Spleen (tissue), 11 donors: Measurements from ENCODE around the gene MAGEA10. TPM values are rescaled to one million over a fixed set of nuclear protein-coding genes. Genes with fewer than 3 reads are reported as not detected.

Experiments used
- DNase-seq: peaks from one replicate; pipeline ENCODE4 v3.0.0-alpha.2; 2020
- H3K27ac ChIP-seq, 8 donors: fragments of 200-600 bp; sonication (generic) in 7 of 8; 1 replicate in 4 of 8; 2 replicates in 4 of 8; pipeline versions ENCODE4 v1.5.0 to v1.8.0; 2016 to 2021; ENCODE audit warnings: inconsistent platforms in 4 of 8, mild to moderate bottlenecking in 4 of 8, moderate library complexity in 1 of 8
- H3K27me3 ChIP-seq, 7 donors: fragments of 200-600 bp; sonication (generic) in 6 of 7; replicated peaks in 1 of 7; 1 replicate in 4 of 7; 2 replicates in 3 of 7; pipeline versions ENCODE4 v1.5.0 to v1.8.0; 2016 to 2021; ENCODE audit warnings: inconsistent platforms in 3 of 7, mild to moderate bottlenecking in 1 of 7
- H3K36me3 ChIP-seq, 6 donors: fragments of 200-600 bp; sonication (generic) in 5 of 6; 1 replicate in 4 of 6; 2 replicates in 2 of 6; pipeline versions ENCODE4 v1.5.0 to v1.8.0; 2016 to 2021; ENCODE audit warnings: inconsistent platforms in 2 of 6
- H3K4me1 ChIP-seq, 6 donors: fragments of 200-600 bp; sonication (generic) in 5 of 6; 1 replicate in 3 of 6; 2 replicates in 3 of 6; pipeline versions ENCODE4 v1.5.0 to v1.8.0; 2016 to 2021; ENCODE audit warnings: inconsistent platforms in 3 of 6
- H3K4me3 ChIP-seq, 8 donors: fragments of 200-600 bp; sonication (generic) in 7 of 8; 1 replicate in 4 of 8; 2 replicates in 4 of 8; pipeline versions ENCODE4 v1.5.0 to v1.8.0; 2016 to 2021; ENCODE audit warnings: inconsistent platforms in 4 of 8, mild to moderate bottlenecking in 4 of 8, moderate library complexity in 2 of 8
- H3K9me3 ChIP-seq, 8 donors: fragments of 200-600 bp; sonication (generic) in 7 of 8; 1 replicate in 4 of 8; 2 replicates in 4 of 8; pipeline versions ENCODE4 v1.5.0 to v1.8.0; 2016 to 2021; ENCODE audit warnings: inconsistent platforms in 4 of 8
- CTCF ChIP-seq, 11 experiments: fragments of 200-600 bp in 7 of 11; fragments of 450-650 bp in 4 of 11; sonication (generic) in 4 of 11; IDR thresholded peaks in 8 of 11; conservative IDR thresholded peaks in 3 of 11; 1 replicate in 7 of 11; 2 replicates in 4 of 11; pipeline versions ENCODE4 v1.4.0 to v1.8.0; 2016 to 2021; ENCODE audit warnings: antibody characterized with exemption in 11 of 11, inconsistent platforms in 4 of 11, mild to moderate bottlenecking in 1 of 11
- POLR2A ChIP-seq, 3 donors: fragments of 450-650 bp; IDR thresholded peaks; one replicate each; pipeline ENCODE4 v1.5.1; 2017; ENCODE audit warnings: antibody characterized with exemption in 3 of 3, mild to moderate bottlenecking in 1 of 3
- POLR2AphosphoS5 ChIP-seq, 3 donors: sonication (generic); formaldehyde crosslinking; IDR thresholded peaks; one replicate each; pipeline ENCODE4 v1.5.1; 2017; ENCODE audit warnings: antibody characterized with exemption in 3 of 3
- WGBS, 5 donors: extraction: QIAGEN DNeasy Blood & Tissue Kit in 3 of 5; methylation state at CpG; one replicate each; pipeline versions ENCODE4 v1.1.5 to v1.1.7; 2013 to 2018; 5-methylcytosine and 5-hydroxymethylcytosine counted together
- intact Hi-C: fragments of 100-400 bp; cut with DNase I; formaldehyde crosslinking; loops from one replicate; pipeline ENCODE4 v1.15.0; 2023; ENCODE audit warnings: low total_unique reads
- polyA plus RNA-seq, 3 donors: library from polyadenylated mRNA; stranded (reverse); fragments of 200-250 nt; gene quantifications; one replicate each; pipeline ENCODE4 v1.2.1, GENCODE V29; 2013
- total RNA-seq, 7 donors: library from RNA; depleted of rRNA in 3 of 7; stranded (reverse); fragments of >200 nt in 3 of 7; fragmentation: NEBNext Ultra II Directional in 4 of 7; extraction: Animal tissue kit (Norgen Biotek cat#: 25700) in 4 of 7; gene quantifications; one replicate each; pipeline versions ENCODE4 v1.1.0 to v1.2.1, GENCODE V29; 2016 to 2021
- donor health status: healthy with polysubstance abuse.
- donor health status: DM: no; HTN: no; CAD: no; lungs with moderate emphysema.
- donor health status: DM: no; HTN: no; CAD: no.
- donor health status: Bipolar disorder and iron deficiency.
- donor health status: healthy.
- donor health status: DM: no; HTN: no; CAD: no.
- donor health status: DM: yes; HTN: yes; CAD: no.

The MAGEA10 gene
- total and polyA plus RNA-seq, 10 donors = not detected

- no peak overlapping the region for H3K27ac ChIP-seq
- intact Hi-C loops = no loop called here
- WGBS, 5 donors = 67 to 88% (median 67%) methylated on average over 1 of the region's 1 CpG; no CpG with 5 or more reads in 1 of the 5 donors
Measured at GRCh38 chrX:152154050-152154449, 15.7 kb upstream of the MAGEA10 start.

GRCh38 chrX:152151256-152151655 lies 12.9 kb upstream of the MAGEA10 start:
- Histone ChIP-seq H3K36me3 (no peaks in the 10 kb centered on the region), H3K27ac (no peak overlapping the region), H3K4me3 (no peak overlapping the region), H3K4me1 (no peaks in the 10 kb centered on the region), H3K27me3 (no peaks in the 10 kb centered on the region), H3K9me3 (no peaks in the 10 kb centered on the region)
- TF ChIP-seq POLR2AphosphoS5 (IDR thresholded peaks at IDR 0.05) = no peak
- no peak for DNase-seq
- WGBS, 5 donors = 69 to 88% (median 79%) methylated on average over 3 of the region's 3 CpGs
- intact Hi-C loops = no loop called here

More at GRCh38 chrX:152154050-152154449, 15.7 kb upstream of the MAGEA10 start:
- Histone ChIP-seq H3K4me3 (no peak overlapping the region), H3K4me1 (no peaks in the 10 kb centered on the region), H3K36me3 (no peaks in the 10 kb centered on the region), H3K9me3 (no peaks in the 10 kb centered on the region), H3K27me3 (no peaks in the 10 kb centered on the region)
- TF ChIP-seq CTCF (IDR thresholded peaks at IDR 0.05 in 8 of 11, conservative IDR thresholded peaks at IDR 0.05 in 3 of 11) = no peak
- TF ChIP-seq POLR2AphosphoS5 (IDR thresholded peaks at IDR 0.05) = no peak
- no peak for TF ChIP-seq POLR2A (IDR thresholded peaks at IDR 0.05)
- no peak for DNase-seq

GRCh38 chrX:152149648-152150047 lies 11.3 kb upstream of the MAGEA10 start:
- Histone ChIP-seq H3K4me1 (no peaks in the 10 kb centered on the region), H3K27me3 (no peaks in the 10 kb centered on the region)
- intact Hi-C loops = no loop called here

GRCh38 chrX:152139589-152139988 lies 1.2 kb upstream of the MAGEA10 start:
- H3K9me3 ChIP-seq = no peaks in the 10 kb centered on the region
- intact Hi-C loops = no loop called here
- no peak overlapping the region for H3K27ac ChIP-seq
- no peak for TF ChIP-seq POLR2A (IDR thresholded peaks at IDR 0.05)
- no peak for TF ChIP-seq CTCF (IDR thresholded peaks at IDR 0.05 in 8 of 11, conservative IDR thresholded peaks at IDR 0.05 in 3 of 11)
- TF ChIP-seq POLR2AphosphoS5 (IDR thresholded peaks at IDR 0.05) = no peak
- DNase-seq = no peak
- H3K27me3 ChIP-seq = no peaks in the 10 kb centered on the region
- WGBS, 5 donors = 69 to 85% (median 81%) methylated on average over 9 of the region's 9 CpGs
- no peaks in the 10 kb centered on the region for H3K4me1 ChIP-seq
- no peaks in the 10 kb centered on the region for H3K36me3 ChIP-seq
- H3K4me3 ChIP-seq = no peak overlapping the region

More at GRCh38 chrX:152149648-152150047, 11.3 kb upstream of the MAGEA10 start:
- Histone ChIP-seq H3K4me3 (no peak overlapping the region), H3K27ac (no peak overlapping the region), H3K9me3 (no peaks in the 10 kb centered on the region), H3K36me3 (no peaks in the 10 kb centered on the region)
- DNase-seq = no peak
- WGBS, 5 donors = 5 to 31% (median 15%) methylated on average over 2 of the region's 2 CpGs
- no peak for TF ChIP-seq CTCF (IDR thresholded peaks at IDR 0.05 in 8 of 11, conservative IDR thresholded peaks at IDR 0.05 in 3 of 11)
- no peak for TF ChIP-seq POLR2A (IDR thresholded peaks at IDR 0.05)
- TF ChIP-seq POLR2AphosphoS5 (IDR thresholded peaks at IDR 0.05) = no peak
